Activated naive CD4-positive, alpha-beta T cell treated with anti-CD3 and anti-CD28 coated beads, Interleukin-2, amount 50 U/mL, for 24 hours (primary cell): ENCODE data around the gene PGM2.

ENCODE experiments used
- H3K27ac Mint-ChIP-seq: one replicate; pipeline ENCODE4 v1.8.0; 2021; ENCODE audit warnings: mild to moderate bottlenecking, mixed read lengths
- H3K27me3 Mint-ChIP-seq: one replicate; pipeline ENCODE4 v1.8.0; 2021; ENCODE audit warnings: mixed read lengths
- H3K36me3 Mint-ChIP-seq: one replicate; pipeline ENCODE4 v1.8.0; 2021; ENCODE audit warnings: mixed read lengths
- H3K4me1 Mint-ChIP-seq: one replicate; pipeline ENCODE4 v1.8.0; 2021; ENCODE audit warnings: mixed read lengths
- H3K4me3 Mint-ChIP-seq: one replicate; pipeline ENCODE4 v1.8.0; 2021; ENCODE audit warnings: mild to moderate bottlenecking, mixed read lengths
- H3K9me3 Mint-ChIP-seq: one replicate; pipeline ENCODE4 v1.8.0; 2021; ENCODE audit warnings: mixed read lengths

Gene PGM2

GRCh38 chr4:37868238-37868637 is 41.8 kb downstream of the PGM2 start:
- peaks cover 16% of the 10 kb centered on the region for H3K4me1 Mint-ChIP-seq
- H3K27me3 Mint-ChIP-seq = no peaks in the 10 kb centered on the region
- H3K9me3 Mint-ChIP-seq = no peaks in the 10 kb centered on the region
- H3K36me3 Mint-ChIP-seq = peaks cover 15% of the 10 kb centered on the region
- H3K4me3 Mint-ChIP-seq = no peak overlapping the region
- no peak overlapping the region for H3K27ac Mint-ChIP-seq

GRCh38 chr4:37872310-37872988 is 46.0 kb downstream of the PGM2 start:
- Mint-ChIP-seq H3K27me3 (no peaks in the 10 kb centered on the region), H3K27ac (peak overlapping the region; percentile 55), H3K4me3 (no peak overlapping the region), H3K9me3 (no peaks in the 10 kb centered on the region), H3K36me3 (peaks cover 11% of the 10 kb centered on the region), H3K4me1 (peaks cover 23% of the 10 kb centered on the region)

DNA sequence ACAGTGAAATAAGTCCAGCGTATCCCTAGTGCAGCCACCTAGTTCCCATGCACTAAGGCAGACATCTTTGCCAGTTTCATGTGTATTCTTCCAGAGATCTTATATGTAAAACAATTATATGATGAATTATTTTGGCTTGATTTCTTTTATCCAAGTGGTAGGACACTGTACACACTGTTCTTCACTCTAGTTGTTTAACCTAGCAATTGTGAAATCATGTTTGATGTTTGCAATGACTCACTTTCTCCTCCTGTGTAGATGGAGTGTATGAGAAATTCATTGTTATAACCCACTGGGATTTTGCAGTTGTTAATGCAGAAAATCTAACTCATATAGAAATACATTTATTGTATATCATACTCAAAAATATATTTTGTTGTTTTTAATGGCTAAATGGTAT is 46.9 kb downstream of the PGM2 start:
- Mint-ChIP-seq H3K27me3 (no peaks in the 10 kb centered on the region), H3K27ac (no peak overlapping the region), H3K4me1 (peaks cover 23% of the 10 kb centered on the region), H3K36me3 (peaks cover 6% of the 10 kb centered on the region), H3K4me3 (no peak overlapping the region), H3K9me3 (no peaks in the 10 kb centered on the region)

DNA sequence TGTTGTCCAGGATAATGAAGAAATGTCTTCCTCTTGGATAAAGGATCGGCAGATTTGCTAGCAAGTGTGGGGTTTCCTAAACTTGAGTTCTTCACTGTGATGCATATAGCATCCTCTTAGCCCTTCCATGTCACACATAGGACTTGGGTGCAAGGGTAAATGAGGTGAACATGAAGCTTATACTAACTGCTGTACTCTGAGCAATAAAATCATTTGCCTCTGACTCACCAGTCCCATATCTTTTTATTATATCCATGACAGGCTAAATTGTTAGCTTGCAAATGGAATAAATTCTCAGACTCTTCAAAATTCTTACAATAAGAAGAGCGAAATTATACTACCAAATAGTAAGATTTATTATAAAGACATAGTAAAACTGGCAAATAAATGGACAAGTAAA is 49.7 kb downstream of the PGM2 start:
- no peaks in the 10 kb centered on the region for H3K27me3 Mint-ChIP-seq
- peaks cover 2% of the 10 kb centered on the region for H3K36me3 Mint-ChIP-seq
- H3K27ac Mint-ChIP-seq = no peak overlapping the region
- peaks cover 26% of the 10 kb centered on the region for H3K4me1 Mint-ChIP-seq
- no peak overlapping the region for H3K4me3 Mint-ChIP-seq
- H3K9me3 Mint-ChIP-seq = no peaks in the 10 kb centered on the region

- H3K4me1 Mint-ChIP-seq = peaks cover 3% of the 10 kb centered on the region
- no peaks in the 10 kb centered on the region for H3K9me3 Mint-ChIP-seq
- no peak overlapping the region for H3K4me3 Mint-ChIP-seq
- H3K36me3 Mint-ChIP-seq = peaks cover 2% of the 10 kb centered on the region
- H3K27ac Mint-ChIP-seq = no peak overlapping the region
- no peaks in the 10 kb centered on the region for H3K27me3 Mint-ChIP-seq
Measured at GRCh38 chr4:37879365-37879764, 52.9 kb downstream of the PGM2 start.

GRCh38 chr4:37881811-37882210 is 55.3 kb downstream of the PGM2 start:
- H3K27me3 Mint-ChIP-seq = no peaks in the 10 kb centered on the region
- peaks cover 3% of the 10 kb centered on the region for H3K4me1 Mint-ChIP-seq
- H3K36me3 Mint-ChIP-seq = no peaks in the 10 kb centered on the region
- no peak overlapping the region for H3K4me3 Mint-ChIP-seq
- no peak overlapping the region for H3K27ac Mint-ChIP-seq
- H3K9me3 Mint-ChIP-seq = no peaks in the 10 kb centered on the region

GRCh38 chr4:37882665-37883296 is 56.3 kb downstream of the PGM2 start:
- Mint-ChIP-seq H3K27ac (no peak overlapping the region), H3K4me1 (peaks cover 3% of the 10 kb centered on the region), H3K9me3 (no peaks in the 10 kb centered on the region)

DNA sequence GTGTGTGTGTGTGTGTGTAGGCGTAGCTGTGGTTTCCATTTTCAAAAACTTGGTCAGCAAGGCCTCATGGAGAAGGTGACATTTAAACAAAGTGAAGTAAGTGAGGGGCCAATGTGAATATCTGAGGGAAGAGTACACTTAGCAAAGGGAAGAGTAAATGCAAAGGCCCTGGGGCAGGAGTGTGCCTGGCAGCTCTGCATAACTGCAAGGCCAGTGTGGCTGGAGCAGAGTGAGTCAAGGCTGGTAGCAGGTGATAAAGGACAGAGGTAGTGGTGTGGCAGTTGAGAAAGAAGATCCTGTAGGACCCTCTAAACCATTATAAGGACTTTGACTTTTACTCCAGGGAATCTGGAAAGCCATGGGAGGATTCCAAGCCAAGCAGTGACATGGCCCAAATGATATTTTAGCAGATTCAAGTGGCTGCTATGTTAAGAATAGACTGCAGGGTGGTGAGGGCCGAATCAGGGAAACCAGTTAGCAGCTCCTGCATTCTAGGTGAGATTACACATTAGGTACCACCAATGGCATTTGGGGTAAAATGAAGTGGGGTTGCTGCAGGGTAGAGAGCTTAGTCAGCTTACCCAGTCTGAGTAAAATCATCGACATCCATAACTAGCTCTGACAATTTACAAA is 58.5 kb downstream of the PGM2 start:
- H3K9me3 Mint-ChIP-seq = no peaks in the 10 kb centered on the region
- no peak overlapping the region for H3K4me3 Mint-ChIP-seq
- H3K27me3 Mint-ChIP-seq = no peaks in the 10 kb centered on the region
- peaks cover 12% of the 10 kb centered on the region for H3K4me1 Mint-ChIP-seq
- H3K27ac Mint-ChIP-seq = no peak overlapping the region
- H3K36me3 Mint-ChIP-seq = no peaks in the 10 kb centered on the region

More at GRCh38 chr4:37882665-37883296, 56.3 kb downstream of the PGM2 start:
- H3K36me3 Mint-ChIP-seq = no peaks in the 10 kb centered on the region
- no peaks in the 10 kb centered on the region for H3K27me3 Mint-ChIP-seq
- H3K4me3 Mint-ChIP-seq = no peak overlapping the region

GRCh38 chr4:37885496-37885895 is 59.0 kb downstream of the PGM2 start:
- H3K36me3 Mint-ChIP-seq = no peaks in the 10 kb centered on the region
- no peak overlapping the region for H3K4me3 Mint-ChIP-seq
- H3K4me1 Mint-ChIP-seq = peaks cover 12% of the 10 kb centered on the region
- H3K9me3 Mint-ChIP-seq = no peaks in the 10 kb centered on the region
- no peak overlapping the region for H3K27ac Mint-ChIP-seq
- no peaks in the 10 kb centered on the region for H3K27me3 Mint-ChIP-seq

DNA sequence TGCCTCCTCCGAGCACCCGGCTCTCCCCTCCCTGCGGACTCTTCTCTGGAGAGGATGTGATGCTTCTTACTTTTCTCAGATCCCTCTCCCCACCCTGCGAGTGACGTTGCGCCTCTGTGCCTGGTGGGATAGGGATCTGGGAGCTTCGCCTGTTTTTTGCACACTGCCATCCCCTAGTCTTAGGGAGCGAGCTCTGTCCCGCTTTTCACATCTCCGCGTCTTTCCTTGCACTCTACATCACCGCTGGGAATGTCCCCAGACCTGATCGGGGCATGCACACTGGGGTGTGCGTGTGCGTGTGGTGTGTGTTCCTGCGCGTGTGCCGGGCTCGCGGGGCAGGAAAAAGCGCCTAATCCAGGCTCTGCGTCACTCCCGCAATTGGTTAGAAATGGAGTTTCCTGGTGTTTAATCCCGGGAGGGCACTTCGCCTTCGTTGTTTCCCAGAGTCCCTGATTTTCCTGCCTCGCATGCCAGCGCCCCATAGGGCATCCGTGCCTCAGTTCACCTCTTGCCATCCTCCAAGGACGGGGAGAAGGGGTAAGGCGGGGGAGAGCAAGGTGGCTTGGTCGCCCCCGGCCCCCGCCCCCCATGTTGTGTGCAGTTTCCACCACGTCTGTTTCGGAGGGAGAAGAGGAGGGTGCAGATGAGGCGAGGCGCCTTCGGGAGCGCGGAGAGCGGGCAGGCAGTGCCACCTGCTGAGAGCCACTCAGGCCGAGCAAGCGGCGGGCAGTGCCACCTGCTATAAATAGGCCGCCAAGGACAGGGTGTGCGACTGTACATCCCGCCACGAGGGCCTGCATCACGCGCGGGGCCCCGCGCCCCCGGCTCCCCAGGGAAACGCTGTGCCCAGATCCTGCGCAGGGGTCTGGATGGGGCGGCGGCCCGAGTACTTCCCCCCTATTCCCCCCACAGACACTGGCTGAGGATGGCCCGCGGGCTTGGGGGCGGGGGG is 63.6 kb downstream of the PGM2 start:
- Mint-ChIP-seq H3K4me3 (peak overlapping the region; percentile 72), H3K27ac (no peak overlapping the region), H3K36me3 (no peaks in the 10 kb centered on the region), H3K9me3 (no peaks in the 10 kb centered on the region), H3K4me1 (peaks cover 40% of the 10 kb centered on the region), H3K27me3 (no peaks in the 10 kb centered on the region)

GRCh38 chr4:37890801-37891259 is 64.3 kb downstream of the PGM2 start, which contains the start of gene TBC1D1:
Gene TBC1D1 (plus strand): TSS chr4:37891084. CDS start chr4:37902096, 11,012 bp downstream.
- Mint-ChIP-seq H3K27me3 (no peaks in the 10 kb centered on the region), H3K4me1 (peaks cover 47% of the 10 kb centered on the region), H3K36me3 (no peaks in the 10 kb centered on the region), H3K4me3 (peak within 1 kb of the TSS; percentile 90), H3K27ac (peak within 1 kb of the TSS; percentile 88), H3K9me3 (no peaks in the 10 kb centered on the region)

GRCh38 chr4:37891260-37892159 is 65.0 kb downstream of the PGM2 start:
- no peaks in the 10 kb centered on the region for H3K36me3 Mint-ChIP-seq
- H3K9me3 Mint-ChIP-seq = no peaks in the 10 kb centered on the region
- peaks cover 54% of the 10 kb centered on the region for H3K4me1 Mint-ChIP-seq
- peak overlapping the region; percentile 90 for H3K4me3 Mint-ChIP-seq
- no peaks in the 10 kb centered on the region for H3K27me3 Mint-ChIP-seq
- H3K27ac Mint-ChIP-seq = peak overlapping the region; percentile 88

GRCh38 chr4:37892641-37893040 is 66.2 kb downstream of the PGM2 start:
- peak overlapping the region; percentile 90 for H3K4me3 Mint-ChIP-seq
- peaks cover 65% of the 10 kb centered on the region for H3K4me1 Mint-ChIP-seq
- H3K9me3 Mint-ChIP-seq = no peaks in the 10 kb centered on the region
- H3K27me3 Mint-ChIP-seq = no peaks in the 10 kb centered on the region
- no peak overlapping the region for H3K27ac Mint-ChIP-seq
- no peaks in the 10 kb centered on the region for H3K36me3 Mint-ChIP-seq

- Mint-ChIP-seq H3K9me3 (no peaks in the 10 kb centered on the region), H3K4me1 (peaks cover 68% of the 10 kb centered on the region), H3K27me3 (no peaks in the 10 kb centered on the region), H3K27ac (no peak overlapping the region), H3K36me3 (no peaks in the 10 kb centered on the region), H3K4me3 (peak overlapping the region; percentile 90)
Measured at GRCh38 chr4:37893164-37893563, 66.7 kb downstream of the PGM2 start.
